Liver (tissue), 9 donors: ENCODE measurements around the gene MS4A6A. TPM values are rescaled to one million over a fixed set of nuclear protein-coding genes. Genes with fewer than 3 reads are reported as not detected.

Experiments
- DNase-seq: peaks from one replicate; pipeline ENCODE4 v3.0.0-alpha.2; 2017; ENCODE audit warnings: low spot score
- H3K27ac ChIP-seq, 2 donors: one replicate each; pipeline ENCODE4 v1.7.0; 2013; ENCODE audit warnings: inconsistent platforms in 2 of 2, low read length in 2 of 2, control low read depth in 1 of 2, low read depth in 1 of 2, mild to moderate bottlenecking in 1 of 2
- H3K27me3 ChIP-seq, 4 donors: one replicate each; pipeline versions ENCODE4 v1.6.1 to v1.7.0; 2013; ENCODE audit warnings: low read length in 3 of 4, inconsistent platforms in 1 of 4, mild to moderate bottlenecking in 1 of 4, moderate library complexity in 1 of 4; ENCODE audit not compliant: control insufficient read depth in 4 of 4, insufficient read depth in 4 of 4
- H3K36me3 ChIP-seq, 4 donors: one replicate each; pipeline versions ENCODE4 v1.6.1 to v1.7.0; 2013; ENCODE audit warnings: low read length in 3 of 4, mild to moderate bottlenecking in 3 of 4, low read depth in 1 of 4, moderate library complexity in 1 of 4; ENCODE audit not compliant: control insufficient read depth in 4 of 4, insufficient read depth in 3 of 4
- H3K4me1 ChIP-seq, 4 donors: one replicate each; pipeline versions ENCODE4 v1.6.1 to v1.7.0; 2013; ENCODE audit warnings: low read length in 3 of 4, mild to moderate bottlenecking in 3 of 4, moderate library complexity in 1 of 4; ENCODE audit not compliant: control insufficient read depth in 4 of 4, insufficient read depth in 4 of 4
- H3K4me3 ChIP-seq, 3 donors: one replicate each; pipeline versions ENCODE4 v1.6.1 to v1.7.0; 2013; ENCODE audit warnings: low read length in 3 of 3, control low read depth in 1 of 3, low read depth in 1 of 3, mild to moderate bottlenecking in 1 of 3
- H3K9ac ChIP-seq, 2 donors: one replicate each; pipeline ENCODE4 v1.7.0; 2013; ENCODE audit warnings: low read length in 2 of 2, mild to moderate bottlenecking in 2 of 2, moderate library complexity in 2 of 2, control low read depth in 1 of 2, low read depth in 1 of 2
- H3K9me3 ChIP-seq, 4 donors: one replicate each; pipeline versions ENCODE4 v1.6.1 to v1.7.0; 2013; ENCODE audit warnings: low read length in 3 of 4; ENCODE audit not compliant: control insufficient read depth in 4 of 4
- ATF3 ChIP-seq: IDR thresholded peaks from 2 replicates; pipeline ENCODE4 v1.6.1; 2016; ENCODE audit warnings: antibody characterized with exemption
- EGR1 ChIP-seq, 2 donors: IDR thresholded peaks; 2 replicates each; pipeline ENCODE4 v1.6.1; 2016 to 2018; ENCODE audit warnings: antibody characterized with exemption in 2 of 2, low read depth in 2 of 2
- FOXA1 ChIP-seq: IDR thresholded peaks from 2 replicates; pipeline ENCODE4 v1.6.1; 2016; ENCODE audit warnings: antibody characterized with exemption
- FOXA2 ChIP-seq: IDR thresholded peaks from 2 replicates; pipeline ENCODE4 v1.6.1; 2016; ENCODE audit warnings: antibody characterized with exemption
- GABPA ChIP-seq, 2 donors: IDR thresholded peaks in 1 of 2; conservative IDR thresholded peaks in 1 of 2; 2 replicates each; pipeline ENCODE4 v1.6.1; 2016; ENCODE audit warnings: antibody characterized with exemption in 2 of 2, mild to moderate bottlenecking in 1 of 2, moderate library complexity in 1 of 2
- HNF4A ChIP-seq, 2 donors: conservative IDR thresholded peaks; 2 replicates each; pipeline ENCODE4 v1.6.1; 2016; ENCODE audit warnings: antibody characterized with exemption in 2 of 2, mild to moderate bottlenecking in 2 of 2
- HNF4G ChIP-seq: IDR thresholded peaks from 2 replicates; pipeline ENCODE4 v1.6.1; 2016; ENCODE audit warnings: antibody characterized with exemption
- JUND ChIP-seq, 2 donors: IDR thresholded peaks; 2 replicates each; pipeline ENCODE4 v1.6.1; 2016; ENCODE audit warnings: antibody characterized with exemption in 2 of 2
- MAX ChIP-seq: IDR thresholded peaks from 2 replicates; pipeline ENCODE4 v1.6.1; 2016; ENCODE audit warnings: antibody characterized with exemption
- NR2F2 ChIP-seq: IDR thresholded peaks from 2 replicates; pipeline ENCODE4 v1.6.1; 2016; ENCODE audit warnings: antibody characterized with exemption
- RAD21 ChIP-seq, 2 donors: IDR thresholded peaks; 2 replicates each; pipeline ENCODE4 v1.6.1; 2016; ENCODE audit warnings: antibody characterized with exemption in 2 of 2, mild to moderate bottlenecking in 2 of 2
- REST ChIP-seq: IDR thresholded peaks from 2 replicates; pipeline ENCODE4 v1.6.1; 2016; ENCODE audit warnings: antibody characterized with exemption, mild to moderate bottlenecking
- RXRA ChIP-seq, 2 donors: IDR thresholded peaks; 2 replicates each; pipeline ENCODE4 v1.6.1; 2017 to 2018; ENCODE audit warnings: antibody characterized with exemption in 2 of 2, mild to moderate bottlenecking in 1 of 2
- SP1 ChIP-seq: IDR thresholded peaks from 2 replicates; pipeline ENCODE4 v1.6.1; 2018; ENCODE audit warnings: antibody characterized with exemption, mild to moderate bottlenecking
- TAF1 ChIP-seq: conservative IDR thresholded peaks from 2 replicates; pipeline ENCODE4 v1.6.1; 2016; ENCODE audit warnings: antibody characterized with exemption, mild to moderate bottlenecking
- YY1 ChIP-seq: IDR thresholded peaks from 2 replicates; pipeline ENCODE4 v1.6.1; 2016; ENCODE audit warnings: antibody characterized with exemption, mild to moderate bottlenecking
- ZBTB33 ChIP-seq: IDR thresholded peaks from 2 replicates; pipeline ENCODE4 v1.6.1; 2016; ENCODE audit warnings: antibody characterized with exemption
- WGBS: extraction: QIAGEN DNeasy Blood & Tissue Kit; methylation state at CpG from one replicate; pipeline ENCODE4 v1.1.7; 2013; 5-methylcytosine and 5-hydroxymethylcytosine counted together
- polyA plus RNA-seq, 2 donors: library from polyadenylated mRNA; stranded (reverse) in 1 of 2; unstranded in 1 of 2; fragments of 200-250 nt in 1 of 2; fragments of >200 nt in 1 of 2; fragmentation: Nextera tagmentation in 1 of 2; extraction: Ambion mirVana in 1 of 2; gene quantifications; one replicate each; pipeline versions ENCODE4 v1.2.1 to v1.2.3, GENCODE V29; 2013 to 2015
- total RNA-seq, 2 donors: library from RNA; depleted of rRNA; stranded (reverse); fragments of >200 nt; gene quantifications; one replicate each; pipeline ENCODE4 v1.2.3, GENCODE V29; 2014
- donor health status: healthy.
- donor health status: healthy.
- donor health status: healthy.
- donor health status: healthy.
- donor health status: healthy.

Gene MS4A6A
- total and polyA plus RNA-seq, 4 donors: 64.6 to 117 (median 99.4) TPM

- Histone ChIP-seq H3K4me1 (no peaks in the 10 kb centered on the region), H3K27ac (no peak overlapping the region), H3K27me3 (no peaks in the 10 kb centered on the region), H3K36me3 (no peaks in the 10 kb centered on the region), H3K9me3 (no peaks in the 10 kb centered on the region), H3K4me3 (no peak overlapping the region), H3K9ac (no peak overlapping the region)
- WGBS: 88% methylated on average over 1 of the region's 1 CpG
- DNase-seq: no peak
- TF ChIP-seq MAX (no peak), FOXA2 (no peak), RXRA (IDR thresholded peaks at IDR 0.05) (no peak), HNF4G (no peak), RAD21 (IDR thresholded peaks at IDR 0.05) (no peak), EGR1 (IDR thresholded peaks at IDR 0.05; ENCODE audit: low read depth in 2 of 2) (no peak), GABPA (IDR thresholded peaks at IDR 0.05 in 1 of 2, conservative IDR thresholded peaks at IDR 0.05 in 1 of 2) (no peak), ATF3 (no peak), REST (no peak), NR2F2 (no peak), JUND (IDR thresholded peaks at IDR 0.05) (no peak), SP1 (no peak), FOXA1 (no peak), TAF1 (no peak), YY1 (no peak)
Measured at GRCh38 chr11:60164550-60165075, 18.3 kb downstream of the MS4A6A start.

GRCh38 chr11:60161766-60162165, 21.1 kb downstream of the MS4A6A start:
- WGBS: 64% methylated on average over 4 of the region's 4 CpGs
- DNase-seq: no peak
- no peaks in the 10 kb centered on the region for H3K36me3 ChIP-seq
- H3K9me3 ChIP-seq: no peaks in the 10 kb centered on the region
- H3K27ac ChIP-seq: no peak overlapping the region
- H3K4me3 ChIP-seq: no peak overlapping the region
- TF ChIP-seq TAF1 (no peak), HNF4G (no peak)
- H3K9ac ChIP-seq: no peak overlapping the region
- H3K27me3 ChIP-seq: no peaks in the 10 kb centered on the region
- no peaks in the 10 kb centered on the region for H3K4me1 ChIP-seq

GRCh38 chr11:60161107-60161506, 21.8 kb downstream of the MS4A6A start:
- Histone ChIP-seq H3K27ac (no peak overlapping the region), H3K9ac (no peak overlapping the region), H3K4me1 (no peaks in the 10 kb centered on the region), H3K27me3 (no peaks in the 10 kb centered on the region), H3K4me3 (no peak overlapping the region), H3K36me3 (no peaks in the 10 kb centered on the region), H3K9me3 (peaks cover 0 to under 1% (median 0%) of the 10 kb centered on the region in 4 donors)
- 66% methylated on average over 2 of the region's 2 CpGs for WGBS
- no peak for TF ChIP-seq HNF4G
- no peak for TF ChIP-seq YY1
- no peak for TF ChIP-seq NR2F2
- no peak for TF ChIP-seq ZBTB33
- TF ChIP-seq EGR1 (IDR thresholded peaks at IDR 0.05; ENCODE audit: low read depth in 2 of 2): no peak
- no peak for TF ChIP-seq MAX
- no peak for TF ChIP-seq GABPA (IDR thresholded peaks at IDR 0.05 in 1 of 2, conservative IDR thresholded peaks at IDR 0.05 in 1 of 2)
- TF ChIP-seq HNF4A (conservative IDR thresholded peaks at IDR 0.05): no peak
- TF ChIP-seq SP1: no peak
- TF ChIP-seq RAD21 (IDR thresholded peaks at IDR 0.05): no peak
- TF ChIP-seq FOXA1: no peak
- no peak for DNase-seq
